Mesenchymal stem cell (in vitro differentiated cells and primary cell): ENCODE results near the gene FOXK1. TPM values are rescaled to one million over a fixed set of nuclear protein-coding genes. Genes with fewer than 3 reads are reported as not detected.

Experiments used
- DNase-seq: peaks from one replicate; pipeline ENCODE4 v3.0.0-alpha.2; 2013
- H2AFZ ChIP-seq: one replicate; pipeline ENCODE4 v1.6.1; 2013; ENCODE audit warnings: low read depth, mild to moderate bottlenecking, control low read depth, inconsistent platforms, low read length, moderate library complexity
- H2AK5ac ChIP-seq: 2 replicates; pipeline ENCODE4 v1.6.1; 2013; ENCODE audit warnings: low read length, moderate library complexity, mild to moderate bottlenecking, inconsistent platforms; ENCODE audit not compliant: severe bottlenecking
- H2BK120ac ChIP-seq: one replicate; pipeline ENCODE4 v1.6.1; 2013; ENCODE audit warnings: low read depth, mild to moderate bottlenecking, inconsistent platforms, low read length, moderate library complexity
- H2BK12ac ChIP-seq, 2 experiments: one replicate each; pipeline ENCODE4 v1.6.1; 2013; ENCODE audit warnings: inconsistent platforms in 2 of 2, low read length in 2 of 2, mild to moderate bottlenecking in 2 of 2, moderate library complexity in 2 of 2, control low read depth in 1 of 2
- H2BK15ac ChIP-seq: one replicate; pipeline ENCODE4 v1.6.1; 2013; ENCODE audit warnings: mild to moderate bottlenecking, low read depth, inconsistent platforms; ENCODE audit not compliant: poor library complexity, severe bottlenecking
- H2BK5ac ChIP-seq: 2 replicates; pipeline ENCODE4 v1.6.1; 2013; ENCODE audit warnings: low read depth, mild to moderate bottlenecking, low read length, control low read depth, inconsistent platforms; ENCODE audit not compliant: poor library complexity, severe bottlenecking
- H3K14ac ChIP-seq, 2 experiments: one replicate each; pipeline ENCODE4 v1.6.1; 2013; ENCODE audit warnings: inconsistent platforms in 2 of 2, low read length in 2 of 2, control low read depth in 1 of 2, mild to moderate bottlenecking in 1 of 2, moderate library complexity in 1 of 2
- H3K18ac ChIP-seq, 2 experiments: one replicate each; pipeline ENCODE4 v1.6.1; 2013; ENCODE audit warnings: inconsistent platforms in 2 of 2, low read length in 2 of 2, control low read depth in 1 of 2, low read depth in 1 of 2, mild to moderate bottlenecking in 1 of 2
- H3K23ac ChIP-seq, 2 experiments: one replicate each; pipeline ENCODE4 v1.6.1; 2013; ENCODE audit warnings: inconsistent platforms in 2 of 2, low read length in 2 of 2, mild to moderate bottlenecking in 2 of 2, moderate library complexity in 2 of 2, control low read depth in 1 of 2
- H3K27ac ChIP-seq: 2 replicates; pipeline ENCODE4 v1.5.1; 2013; ENCODE audit warnings: mild to moderate bottlenecking, moderate library complexity, low read length, control low read depth, inconsistent platforms; ENCODE audit not compliant: poor library complexity, severe bottlenecking
- H3K27me3 ChIP-seq, 2 experiments: 2 replicates each; pipeline versions ENCODE4 v1.6.1 to v1.7.0; 2013; ENCODE audit warnings: low read length in 2 of 2, mild to moderate bottlenecking in 2 of 2, moderate library complexity in 2 of 2, control low read depth in 1 of 2, inconsistent platforms in 1 of 2; ENCODE audit not compliant: control insufficient read depth in 1 of 2, insufficient read depth in 1 of 2
- H3K36me3 ChIP-seq, 2 experiments: 2 replicates each; pipeline versions ENCODE4 v1.6.1 to v1.7.0; 2013; ENCODE audit warnings: low read length in 2 of 2, control low read depth in 1 of 2, inconsistent platforms in 1 of 2, low read depth in 1 of 2, mild to moderate bottlenecking in 1 of 2; ENCODE audit not compliant: insufficient read depth in 2 of 2, control insufficient read depth in 1 of 2
- H3K4ac ChIP-seq, 2 experiments: one replicate each; pipeline ENCODE4 v1.6.1; 2013; ENCODE audit warnings: inconsistent platforms in 2 of 2, low read length in 2 of 2, mild to moderate bottlenecking in 2 of 2, moderate library complexity in 2 of 2, control low read depth in 1 of 2, low read depth in 1 of 2
- H3K4me1 ChIP-seq: 2 replicates; pipeline ENCODE4 v1.6.1; 2013; ENCODE audit warnings: low read depth, low read length, control low read depth; ENCODE audit not compliant: control insufficient read depth, insufficient read depth
- H3K4me2 ChIP-seq: 2 replicates; pipeline ENCODE4 v1.6.1; 2013; ENCODE audit warnings: low read length, mild to moderate bottlenecking, inconsistent platforms; ENCODE audit not compliant: poor library complexity, severe bottlenecking
- H3K4me3 ChIP-seq, 2 experiments: 2 replicates each; pipeline versions ENCODE4 v1.5.1 to v1.7.0; 2013; ENCODE audit warnings: low read length in 2 of 2, mild to moderate bottlenecking in 2 of 2, control low read depth in 1 of 2, low read depth in 1 of 2; ENCODE audit not compliant: insufficient read depth in 1 of 2
- H3K79me1 ChIP-seq: replicated peaks from 2 replicates; pipeline ENCODE4 v1.6.1; 2013; ENCODE audit warnings: mild to moderate bottlenecking, control low read depth, low read length, inconsistent platforms; ENCODE audit not compliant: poor library complexity, severe bottlenecking
- H3K9ac ChIP-seq: 2 replicates; pipeline ENCODE4 v1.7.0; 2013; ENCODE audit warnings: mild to moderate bottlenecking, low read length, moderate library complexity
- H3K9me3 ChIP-seq: 2 replicates; pipeline ENCODE4 v1.7.0; 2013; ENCODE audit warnings: mild to moderate bottlenecking, low read length; ENCODE audit not compliant: control insufficient read depth
- H4K8ac ChIP-seq: one replicate; pipeline ENCODE4 v1.6.1; 2013; ENCODE audit warnings: inconsistent platforms, mild to moderate bottlenecking, low read length, moderate library complexity
- H4K91ac ChIP-seq: one replicate; pipeline ENCODE4 v1.6.1; 2013; ENCODE audit warnings: mild to moderate bottlenecking, low read length, inconsistent platforms
- WGBS: methylation state at CpG from one replicate; pipeline ENCODE4 v1.1.7; 2013; ENCODE audit warnings: mixed read lengths; 5-methylcytosine and 5-hydroxymethylcytosine counted together
- polyA plus RNA-seq, 2 experiments: library from polyadenylated mRNA; stranded (reverse); fragments of 200-250 nt; gene quantifications; one replicate each; pipeline ENCODE4 v1.2.3, GENCODE V29; 2013

FOXK1 gene
- polyA plus RNA-seq (2013, experiment 1 of 2): 12.9 TPM
- 12.3 TPM for polyA plus RNA-seq (2013, experiment 2 of 2)

DNA sequence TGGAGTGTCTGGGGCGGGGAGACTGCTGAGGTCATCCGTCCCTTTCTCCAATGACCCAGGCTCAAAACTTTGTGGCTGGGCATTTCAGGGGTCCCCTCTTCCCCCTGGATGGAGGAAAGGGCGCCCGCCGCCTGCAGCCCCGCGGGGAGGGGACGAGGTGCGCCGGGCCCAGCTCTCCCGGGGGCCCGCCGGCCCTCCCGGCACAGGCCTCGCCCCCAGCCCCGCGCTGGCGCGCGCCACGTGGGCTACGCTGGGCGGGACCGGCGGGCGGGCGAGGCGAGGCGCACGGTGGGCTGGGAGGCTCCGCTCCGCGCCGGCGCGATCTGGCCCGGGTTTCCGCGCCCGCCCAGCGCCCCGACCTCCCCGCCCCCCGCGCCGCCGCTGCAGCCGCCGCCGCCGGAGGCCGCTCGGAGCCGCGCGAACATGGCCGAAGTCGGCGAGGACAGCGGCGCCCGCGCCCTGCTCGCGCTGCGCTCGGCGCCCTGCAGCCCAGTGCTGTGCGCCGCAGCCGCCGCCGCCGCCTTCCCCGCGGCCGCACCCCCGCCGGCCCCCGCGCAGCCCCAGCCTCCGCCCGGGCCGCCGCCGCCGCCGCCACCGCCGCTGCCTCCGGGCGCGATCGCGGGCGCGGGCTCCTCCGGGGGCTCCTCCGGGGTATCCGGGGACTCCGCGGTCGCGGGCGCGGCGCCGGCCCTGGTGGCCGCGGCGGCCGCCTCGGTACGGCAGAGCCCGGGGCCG is at the start of gene FOXK1:
TSS of gene FOXK1 (plus strand) at position 410 of the 735 bp plus-strand sequence. CDS start at position 424, 14 bp downstream.
- Histone ChIP-seq H2BK120ac (peak within 1 kb of the TSS; percentile 92), H4K8ac (peak within 1 kb of the TSS; percentile 97), H3K18ac (peak within 1 kb of the TSS; percentile 98 to 99), H3K23ac (peak within 1 kb of the TSS in 1 of 2 experiments; percentile 99), H4K91ac (peak within 1 kb of the TSS; percentile 99), H3K14ac (peak within 1 kb of the TSS; percentile 98 to 99), H3K27ac (peak within 1 kb of the TSS; percentile 91), H3K4me1 (peaks cover 10% of the 10 kb centered on the region), H3K9me3 (no peaks in the 10 kb centered on the region), H2BK15ac (peak within 1 kb of the TSS; percentile 96), H3K9ac (peak within 1 kb of the TSS; percentile 96), H2BK5ac (peak within 1 kb of the TSS; percentile 76), H2AFZ (peak within 1 kb of the TSS; percentile 74), H3K27me3 (no peaks in the 10 kb centered on the region), H3K36me3 (peaks cover 0 to 6% of the 10 kb centered on the region in 2 experiments), H3K4ac (peak within 1 kb of the TSS; percentile 84 to 98), H3K4me3 (peak within 1 kb of the TSS; percentile 87 to 97), H2BK12ac (peak within 1 kb of the TSS; percentile 76), H3K4me2 (peak within 1 kb of the TSS; percentile 89), H3K79me1 (no peaks in the 10 kb centered on the region), H2AK5ac (peak within 1 kb of the TSS; percentile 61)
- 5% methylated on average over 27 of the region's 116 CpGs for WGBS
- peak; percentile 64 for DNase-seq

DNA sequence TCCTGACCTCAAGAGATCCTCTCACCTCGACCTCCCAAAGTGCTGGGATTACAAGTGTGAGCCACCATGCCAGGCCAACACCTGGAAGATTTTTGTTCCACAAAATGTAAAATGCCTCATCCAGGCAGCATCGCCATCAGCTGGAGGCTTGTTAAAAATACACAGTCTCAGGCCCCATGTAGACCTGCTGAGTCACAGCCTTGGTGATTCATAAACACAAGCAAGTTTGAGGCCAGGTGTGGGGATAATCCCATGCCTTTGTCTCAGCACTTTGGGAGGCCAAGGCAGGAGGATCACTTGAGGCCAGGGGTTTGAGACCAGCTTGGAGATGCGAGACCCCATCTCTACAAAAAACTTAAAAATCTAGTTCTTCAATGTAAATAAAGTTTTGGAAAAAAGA is 49.1 kb upstream of the FOXK1 start:
- Histone ChIP-seq H3K36me3 (no peaks in the 10 kb centered on the region), H2BK120ac (no peak overlapping the region), H3K4me2 (no peak overlapping the region), H2BK15ac (no peak overlapping the region), H3K23ac (no peak overlapping the region), H3K27ac (no peak overlapping the region), H3K9me3 (no peaks in the 10 kb centered on the region), H3K14ac (no peak overlapping the region), H3K9ac (no peak overlapping the region), H3K27me3 (no peaks in the 10 kb centered on the region), H3K79me1 (no peaks in the 10 kb centered on the region), H3K4me1 (peaks cover 8% of the 10 kb centered on the region), H3K18ac (no peak overlapping the region), H4K8ac (no peak overlapping the region), H3K4me3 (no peak overlapping the region), H2BK12ac (peak overlapping the region in 1 of 2 experiments; percentile 51), H2AK5ac (no peak overlapping the region), H2AFZ (no peak overlapping the region), H4K91ac (no peak overlapping the region), H3K4ac (no peak overlapping the region), H2BK5ac (no peak overlapping the region)
- 77% methylated on average over 2 of the region's 3 CpGs for WGBS
- no peak for DNase-seq

DNA sequence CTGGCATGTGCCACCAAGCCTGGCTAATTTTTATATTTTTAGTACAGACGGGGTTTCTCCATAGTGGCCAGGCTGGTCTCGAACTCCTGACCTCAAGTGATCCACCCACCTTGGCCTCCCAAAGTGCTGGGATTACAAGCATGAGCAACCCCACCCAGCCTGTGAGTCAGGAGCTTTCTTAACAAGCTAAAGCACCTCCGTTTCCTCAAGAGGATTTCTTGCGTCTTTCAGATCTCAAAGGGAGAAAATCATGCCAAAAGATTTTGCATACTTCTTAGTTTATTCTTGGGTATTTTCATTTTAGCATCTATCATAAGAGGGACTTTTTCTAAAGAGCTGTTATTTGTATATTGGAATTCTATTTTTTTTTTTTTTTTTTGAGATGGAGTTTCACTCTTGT is 47.9 kb upstream of the FOXK1 start:
- no peak for DNase-seq
- WGBS: 77% methylated on average over 2 of the region's 4 CpGs
- H2AFZ ChIP-seq: no peak overlapping the region
- H3K18ac ChIP-seq: no peak overlapping the region
- H3K27me3 ChIP-seq: no peaks in the 10 kb centered on the region
- no peak overlapping the region for H3K9ac ChIP-seq
- no peaks in the 10 kb centered on the region for H3K9me3 ChIP-seq
- no peak overlapping the region for H3K27ac ChIP-seq
- no peak overlapping the region for H3K4me2 ChIP-seq
- no peak overlapping the region for H3K14ac ChIP-seq
- H3K79me1 ChIP-seq: no peaks in the 10 kb centered on the region
- peaks cover 8% of the 10 kb centered on the region for H3K4me1 ChIP-seq
- no peak overlapping the region for H2BK15ac ChIP-seq
- H3K23ac ChIP-seq: no peak overlapping the region
- no peak overlapping the region for H3K4me3 ChIP-seq
- H3K4ac ChIP-seq: no peak overlapping the region
- H2BK5ac ChIP-seq: no peak overlapping the region
- H2BK12ac ChIP-seq: no peak overlapping the region
- H3K36me3 ChIP-seq: no peaks in the 10 kb centered on the region
- no peak overlapping the region for H4K91ac ChIP-seq
- no peak overlapping the region for H4K8ac ChIP-seq
- no peak overlapping the region for H2AK5ac ChIP-seq
- no peak overlapping the region for H2BK120ac ChIP-seq

DNA sequence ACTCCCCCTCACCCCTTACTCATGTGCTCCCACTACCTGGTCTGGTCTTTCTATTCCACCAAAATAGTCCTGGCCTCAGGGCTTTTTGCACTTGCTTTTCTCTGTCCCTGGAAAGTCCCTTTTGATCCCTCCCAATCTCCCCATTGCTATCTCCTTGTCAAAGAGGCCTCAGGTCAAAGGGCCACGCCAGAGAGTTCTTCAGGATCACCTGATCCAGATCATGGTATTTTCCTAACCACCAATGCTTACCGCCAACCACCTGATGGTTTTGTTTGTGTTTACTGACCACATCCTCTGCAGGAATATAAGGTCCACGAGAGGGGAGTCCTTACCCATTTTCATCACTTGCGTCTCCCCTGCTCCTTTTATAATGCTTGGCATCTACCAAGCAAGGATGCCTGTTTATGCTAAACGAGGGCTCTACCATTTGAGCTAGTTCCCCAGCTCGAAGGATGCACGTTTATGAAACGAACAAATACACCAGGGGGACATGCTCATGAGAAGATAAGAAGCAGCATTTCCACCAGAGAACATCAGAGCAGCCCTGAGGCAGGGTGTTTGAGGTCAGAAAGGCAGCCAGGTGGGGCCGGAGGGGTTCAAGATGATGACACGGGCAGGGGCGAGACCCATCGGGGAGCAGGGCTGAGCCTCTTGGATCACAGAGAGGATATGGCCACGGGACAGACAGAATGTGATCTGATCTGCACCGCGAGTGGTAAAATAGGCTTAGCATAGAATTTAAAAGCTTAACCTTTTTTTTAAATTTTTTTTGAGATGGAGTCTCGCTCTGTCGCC is 43.1 kb upstream of the FOXK1 start:
- WGBS: 80% methylated on average over 17 of the region's 17 CpGs
- no peak overlapping the region for H2BK15ac ChIP-seq
- no peak overlapping the region for H3K27ac ChIP-seq

More for the DNA sequence above, 43.1 kb upstream of the FOXK1 start:
- Histone ChIP-seq H3K4me1 (peaks cover 2% of the 10 kb centered on the region), H2AFZ (no peak overlapping the region), H4K8ac (no peak overlapping the region), H2BK12ac (no peak overlapping the region), H3K23ac (no peak overlapping the region), H3K14ac (no peak overlapping the region), H3K27me3 (no peaks in the 10 kb centered on the region), H3K36me3 (no peaks in the 10 kb centered on the region), H3K4me3 (no peak overlapping the region), H3K18ac (no peak overlapping the region), H3K4me2 (no peak overlapping the region), H3K9ac (no peak overlapping the region), H4K91ac (no peak overlapping the region), H2BK120ac (no peak overlapping the region), H3K9me3 (no peaks in the 10 kb centered on the region), H3K4ac (no peak overlapping the region), H2AK5ac (no peak overlapping the region), H2BK5ac (no peak overlapping the region), H3K79me1 (no peaks in the 10 kb centered on the region)
- DNase-seq: peak; percentile 17
